GDM1 (cell line): ENCODE measurements around the gene IL1A.

ENCODE experiments used
- DNase-seq: peaks from one replicate; lab custom pipeline; 2025; lab: John Stamatoyannopoulos, UW

IL1A gene

DNA sequence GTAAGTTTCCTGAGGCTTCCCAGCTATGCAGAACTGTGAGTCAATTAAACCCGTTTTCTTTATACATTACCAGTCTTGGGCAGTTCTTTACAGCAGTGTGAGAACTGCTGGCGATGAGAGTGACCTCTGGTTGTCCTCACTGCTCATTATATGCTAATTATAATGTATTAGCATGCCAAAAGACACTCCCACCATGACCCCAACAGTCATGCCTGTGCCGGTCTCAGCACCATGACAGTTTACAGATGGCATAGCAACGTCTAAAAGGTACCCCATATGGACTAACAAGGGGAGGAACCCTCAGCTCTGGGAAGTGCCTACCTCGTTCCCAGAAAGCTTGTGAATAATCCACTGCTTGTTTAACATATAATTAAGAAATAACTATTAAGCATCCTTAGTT, 8.1 kb upstream of the IL1A start:
- DNase-seq, result no peak

- no peak for DNase-seq
Measured at GRCh38 chr2:112791693-112792230, 7.5 kb upstream of the IL1A start.

DNA sequence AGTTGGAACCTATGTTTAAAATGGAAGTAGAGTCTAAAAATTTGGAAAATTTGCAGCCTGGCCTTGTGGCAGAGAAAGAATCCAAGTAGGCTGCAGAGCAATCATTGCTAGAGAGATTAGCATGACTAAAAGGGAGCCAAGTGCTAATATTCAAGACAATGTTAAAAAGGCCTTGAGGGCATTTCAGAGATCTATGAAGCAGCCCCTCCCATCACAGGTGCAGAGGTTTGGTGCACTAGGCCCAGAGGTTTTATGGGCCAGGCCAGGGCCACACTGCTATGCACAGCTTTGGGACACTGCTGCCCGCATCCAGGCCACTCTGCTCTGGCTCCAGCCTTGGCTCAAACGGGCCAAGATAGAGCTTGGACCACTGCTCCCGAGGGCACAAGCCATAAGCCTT, 6.7 kb upstream of the IL1A start:
- DNase-seq, result no peak

DNA sequence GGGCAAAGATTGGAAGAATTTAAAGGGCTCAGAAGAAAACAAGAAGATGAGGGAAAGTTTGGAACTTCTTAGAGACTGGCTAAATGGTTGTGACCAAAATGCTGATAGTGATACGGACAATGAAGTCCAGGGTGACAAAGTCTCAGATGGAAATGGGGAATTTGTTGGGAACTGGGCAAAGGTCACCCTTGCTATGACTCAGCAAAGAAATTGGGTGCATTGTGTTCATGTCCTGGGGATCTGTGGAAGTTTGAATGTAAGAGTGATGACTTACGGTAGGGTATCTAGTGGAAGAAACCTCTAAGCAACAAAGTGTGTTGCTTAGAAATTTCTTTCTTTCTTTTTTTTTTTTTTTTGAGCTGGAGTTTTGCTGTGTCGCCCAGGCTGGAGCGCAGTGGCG, 6.0 kb upstream of the IL1A start:
- DNase-seq, result no peak

DNA sequence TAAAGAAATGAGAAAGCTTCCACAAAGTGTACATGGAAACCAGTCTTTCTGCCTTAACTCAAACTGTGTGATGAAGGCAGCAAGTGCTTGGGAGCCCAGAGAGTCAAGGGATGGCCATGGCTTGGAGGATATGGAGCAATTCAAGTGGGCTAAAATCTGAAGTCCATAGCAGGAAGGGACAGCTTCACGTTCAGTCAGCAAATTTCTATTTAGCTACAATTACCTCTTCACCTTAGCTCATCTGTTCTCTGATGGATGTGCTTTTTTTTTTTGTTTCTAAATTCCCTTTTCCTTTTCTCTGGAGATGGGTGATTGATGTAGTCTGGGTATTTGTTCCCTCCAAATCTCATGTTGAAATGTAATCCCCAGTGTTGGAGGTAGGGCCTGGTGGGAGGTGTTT, 4.9 kb upstream of the IL1A start:
- no peak for DNase-seq

DNA sequence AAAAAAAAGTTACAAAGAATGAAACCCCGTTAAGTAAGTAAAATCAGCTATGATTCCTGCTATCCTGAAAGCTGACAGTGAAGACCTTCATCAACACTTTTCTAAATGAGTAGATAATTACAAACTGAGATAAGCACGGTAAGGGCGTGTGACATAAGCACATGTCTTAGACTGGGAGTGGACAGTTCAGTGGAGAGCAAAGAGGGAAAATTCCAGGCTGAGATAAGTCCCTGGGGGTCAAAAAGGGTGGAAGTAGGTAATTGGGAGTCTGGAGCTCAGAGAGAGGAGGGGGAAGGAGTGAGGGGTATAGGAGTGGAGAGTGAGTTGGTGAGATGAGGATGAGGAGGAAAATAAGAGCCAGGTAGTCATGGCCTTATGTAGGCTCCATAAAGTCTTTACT, 4.4 kb upstream of the IL1A start:
- no peak for DNase-seq

DNA sequence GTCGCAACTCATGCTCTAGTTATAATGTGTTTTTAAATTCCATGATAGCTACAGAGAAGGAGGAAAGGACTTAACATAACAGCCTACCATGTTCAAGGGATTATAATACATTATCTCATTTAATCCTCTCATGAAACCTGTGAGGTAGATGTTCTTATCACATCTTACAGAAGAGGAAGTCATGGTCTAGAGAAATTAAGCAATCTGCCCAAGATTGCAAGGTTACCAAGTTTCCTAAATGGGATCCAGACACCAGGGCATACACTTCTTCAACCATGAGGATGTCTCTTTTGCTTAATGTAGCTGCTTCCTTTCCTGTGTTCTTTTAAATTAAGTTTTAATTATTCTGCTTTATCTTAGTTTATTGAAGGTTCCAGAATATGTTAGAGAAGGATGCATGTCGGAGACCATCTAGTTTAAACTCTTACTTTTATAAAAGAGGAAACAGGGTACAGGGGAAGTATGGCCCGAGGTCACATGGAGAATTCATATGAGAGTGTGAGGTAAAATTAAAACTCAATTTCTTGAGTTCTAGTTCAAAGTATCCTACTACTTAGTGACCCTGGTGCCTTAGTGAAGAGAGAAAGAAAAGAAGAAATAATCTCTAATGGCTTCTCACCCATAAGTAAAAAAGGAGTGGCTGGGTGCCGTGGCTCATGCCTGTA, 3.6 kb upstream of the IL1A start:
- DNase-seq, result no peak

DNA sequence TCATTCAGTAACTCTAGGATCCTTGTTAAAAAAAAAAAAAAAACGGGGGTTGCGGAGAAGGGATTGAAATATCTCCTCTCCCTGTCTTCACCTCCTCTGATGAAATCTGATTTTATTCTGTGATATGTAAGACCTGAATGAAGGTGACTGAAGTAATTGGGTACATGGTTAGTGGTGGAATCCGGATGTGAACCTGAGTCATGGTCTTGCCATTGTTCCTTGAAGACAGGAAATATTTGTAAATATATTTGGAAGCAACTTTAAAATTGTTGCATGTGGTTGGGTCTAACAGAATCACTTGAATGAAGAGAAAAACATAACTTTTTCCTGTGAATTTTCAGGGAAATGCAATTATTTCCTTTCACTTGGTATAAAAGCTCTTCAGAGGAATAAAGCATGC, 3.0 kb upstream of the IL1A start:
- DNase-seq, result no peak

GRCh38 chr2:112783187-112783714, 1.0 kb downstream of the IL1A start:
- DNase-seq, result no peak

GRCh38 chr2:112782234-112782799, 2.0 kb downstream of the IL1A start:
- no peak for DNase-seq

GRCh38 chr2:112779598-112779997, 4.7 kb downstream of the IL1A start:
- DNase-seq, result no peak

DNA sequence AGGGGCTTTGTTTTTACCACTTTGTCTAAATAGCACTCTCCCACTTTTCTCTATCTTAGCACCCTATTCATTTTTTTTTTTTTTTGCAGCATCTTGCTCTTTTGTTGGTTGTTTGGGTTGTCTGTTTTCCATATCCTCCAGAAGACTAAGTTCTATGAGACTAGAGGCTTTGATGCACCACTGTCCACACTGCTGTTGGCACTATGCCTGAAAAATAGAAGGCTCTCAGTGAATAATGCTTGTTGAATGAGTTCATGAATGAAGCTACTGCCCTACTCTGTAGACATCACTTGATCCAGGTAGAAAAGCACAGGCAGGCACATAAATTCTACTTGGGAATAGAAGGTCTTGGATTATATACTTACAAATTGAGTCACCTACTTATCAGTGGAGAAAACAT, 7.3 kb downstream of the IL1A start:
- DNase-seq, result no peak

DNA sequence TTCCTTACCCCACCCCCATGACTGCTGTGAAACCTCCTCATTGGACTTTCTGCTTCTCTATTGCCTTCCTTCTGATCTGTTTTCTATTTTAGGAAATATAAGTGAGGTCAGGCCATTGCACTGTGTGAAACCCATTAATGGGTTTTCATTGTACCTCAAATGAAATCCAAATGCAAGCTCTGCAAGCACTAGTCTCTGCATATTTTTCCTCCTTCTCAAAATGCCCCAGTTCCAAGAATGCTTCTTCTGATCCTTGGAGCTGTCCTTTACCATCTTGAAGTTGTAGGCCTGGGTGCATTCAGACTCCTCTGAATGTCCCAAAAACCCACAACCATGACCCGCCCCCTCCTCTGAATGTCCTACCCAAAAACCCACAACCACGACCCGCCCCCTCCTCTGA, 8.2 kb downstream of the IL1A start:
- DNase-seq, result no peak

DNA sequence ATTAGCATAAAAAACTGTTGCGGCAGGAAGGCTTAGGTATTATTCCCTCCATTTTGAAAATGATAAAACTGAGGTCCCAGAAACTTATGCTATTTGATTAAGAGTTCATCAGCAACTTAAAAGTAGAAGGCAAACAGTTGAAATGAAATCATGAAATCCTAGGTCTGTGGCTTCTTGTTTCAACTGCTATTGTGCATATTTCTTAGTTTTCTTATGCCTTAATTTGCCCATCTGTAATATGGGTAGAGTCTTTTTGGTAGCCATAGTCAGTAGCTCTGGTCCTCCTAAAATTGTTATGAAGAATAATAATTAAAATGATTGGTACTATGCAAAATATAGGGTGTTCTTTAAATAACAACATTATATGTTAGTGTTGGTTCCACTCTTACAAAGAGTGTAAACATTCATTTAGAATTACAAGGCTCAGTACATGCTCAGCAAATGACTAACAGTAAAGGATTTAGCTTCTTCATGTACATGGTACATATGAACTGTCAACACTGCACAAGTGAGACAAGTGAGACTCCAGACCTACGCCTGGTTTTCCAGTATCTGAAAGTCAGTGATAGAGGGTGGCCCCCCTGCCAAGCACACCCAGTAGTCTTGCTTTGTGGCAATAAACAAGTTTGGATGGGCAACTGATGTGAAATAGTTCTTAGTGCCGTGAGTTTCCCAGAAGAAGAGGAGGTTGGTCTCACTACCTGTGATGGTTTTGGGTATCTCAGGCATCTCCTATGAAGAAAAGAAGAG, 9.6 kb downstream of the IL1A start:
- no peak for DNase-seq

GRCh38 chr2:112773556-112773955, 10.7 kb downstream of the IL1A start:
- no peak for DNase-seq

DNA sequence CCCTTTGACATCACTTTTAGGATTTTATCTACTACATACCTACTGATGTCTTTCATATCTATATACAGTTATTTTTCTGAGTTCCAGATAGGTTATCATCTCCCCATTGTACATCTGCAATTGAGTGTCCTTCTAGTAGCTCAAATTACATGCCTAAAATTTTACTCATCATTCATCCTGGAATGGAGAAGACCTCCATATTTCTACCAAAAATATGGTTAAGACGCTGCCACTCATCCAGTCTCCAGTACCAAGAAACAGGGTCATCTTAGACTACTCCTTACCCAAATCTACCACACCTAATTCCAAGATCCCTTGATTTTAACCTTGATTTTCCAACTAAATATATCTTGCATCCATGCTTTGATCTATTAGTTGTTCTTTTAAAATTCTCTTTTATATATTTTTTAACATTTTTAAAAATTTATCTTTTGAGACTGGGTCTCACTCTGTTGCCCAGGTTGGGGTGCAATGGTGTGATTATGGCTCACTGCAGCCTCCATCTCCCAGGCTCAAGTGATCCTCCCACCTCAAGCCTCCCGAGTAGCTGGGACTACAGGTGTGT, 11.3 kb downstream of the IL1A start:
- DNase-seq, result no peak

DNA sequence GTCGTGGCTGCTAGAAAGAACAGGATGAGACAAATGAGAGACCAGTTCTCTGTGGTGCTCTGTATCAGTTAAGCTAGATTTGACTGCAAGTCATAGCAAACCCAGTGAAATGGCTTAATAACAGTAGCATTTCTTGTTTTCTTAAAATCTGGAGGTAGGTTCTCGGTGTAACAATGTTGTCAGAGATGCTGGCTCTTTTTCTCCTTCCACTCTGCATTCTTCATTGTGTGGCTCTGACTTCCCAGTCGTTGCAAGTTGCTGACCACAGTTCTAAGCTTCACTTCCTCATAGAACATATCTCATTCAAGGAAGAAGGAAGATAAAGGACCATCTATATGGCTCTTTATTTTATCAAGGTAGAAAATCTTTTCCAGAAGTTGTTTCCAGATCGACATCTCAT, 12.0 kb downstream of the IL1A start:
- DNase-seq, result peak; percentile 28

GRCh38 chr2:112768432-112768831, 15.9 kb downstream of the IL1A start:
- no peak for DNase-seq

GRCh38 chr2:112767693-112768330, 16.5 kb downstream of the IL1A start:
- DNase-seq, result no peak

GRCh38 chr2:112765251-112765650, 19.0 kb downstream of the IL1A start:
- DNase-seq, result no peak

GRCh38 chr2:112764071-112765044, 19.9 kb downstream of the IL1A start, which contains the start of gene CKAP2L:
TSS of gene CKAP2L (minus strand) at chr2:112764609. CDS start at chr2:112764598, 11 bp downstream.
- peak; percentile 97 for DNase-seq
